Breast epithelium (tissue), 4 donors: ENCODE measurements around the gene SRSF4. TPM values are rescaled to one million over a fixed set of nuclear protein-coding genes. Genes with fewer than 3 reads are reported as not detected.

Source experiments
- DNase-seq, 2 donors: peaks; one replicate each; pipeline ENCODE4 v3.0.0-alpha.2; 2019; ENCODE audit warnings: low spot score in 2 of 2
- H3K27ac ChIP-seq, 2 donors: fragments of 200-600 bp; sonication (generic) in 1 of 2; one replicate each; pipeline ENCODE4 v1.5.1; 2016 to 2019; ENCODE audit warnings: mild to moderate bottlenecking in 1 of 2
- H3K27me3 ChIP-seq, 2 donors: fragments of 200-600 bp; sonication (generic) in 1 of 2; one replicate each; pipeline versions ENCODE4 v1.5.1 to v1.6.0; 2017 to 2019; ENCODE audit warnings: control low read depth in 1 of 2, mild to moderate bottlenecking in 1 of 2
- H3K36me3 ChIP-seq: fragments of 200-600 bp; one replicate; pipeline ENCODE4 v1.5.1; 2019
- H3K4me1 ChIP-seq, 2 donors: fragments of 200-600 bp; sonication (generic); one replicate each; pipeline ENCODE4 v1.5.1; 2016 to 2019; ENCODE audit warnings: control low read depth in 1 of 2
- H3K4me3 ChIP-seq, 3 donors: fragments of 200-600 bp; sonication (generic); 1 replicate in 2 of 3; 2 replicates in 1 of 3; pipeline ENCODE4 v1.5.1; 2016 to 2019; ENCODE audit warnings: mild to moderate bottlenecking in 3 of 3, moderate library complexity in 2 of 3
- H3K9me3 ChIP-seq, 2 donors: fragments of 200-600 bp; sonication (generic) in 1 of 2; one replicate each; pipeline ENCODE4 v1.5.1; 2016 to 2019; ENCODE audit warnings: control low read depth in 1 of 2
- POLR2A ChIP-seq: fragments of 450-650 bp; IDR thresholded peaks from one replicate; pipeline ENCODE4 v1.6.1; 2016; ENCODE audit warnings: antibody characterized with exemption, mild to moderate bottlenecking, moderate library complexity
- POLR2AphosphoS5 ChIP-seq, 3 donors: sonication (generic); formaldehyde crosslinking; IDR thresholded peaks; one replicate each; pipeline ENCODE4 v1.6.1; 2017; ENCODE audit warnings: antibody characterized with exemption in 3 of 3
- intact Hi-C: fragments of 100-400 bp; cut with DNase I; formaldehyde crosslinking; loops from one replicate; pipeline ENCODE4 v1.15.1; 2023; ENCODE audit warnings: low total_unique reads
- total RNA-seq, 3 donors: library from RNA; depleted of rRNA; stranded (reverse); fragments of >200 nt; gene quantifications; one replicate each; pipeline ENCODE4 v1.1.0, GENCODE V29; 2016
- TF ChIP-seq, protein P1 (sequence below), 3 donors: fragments of 450-650 bp; IDR thresholded peaks; one replicate each; pipeline ENCODE4 v1.5.1; 2016 to 2017; ENCODE audit warnings: antibody characterized with exemption in 3 of 3, mild to moderate bottlenecking in 3 of 3, moderate library complexity in 3 of 3

The SRSF4 gene
- total RNA-seq, 3 donors from 2014 or later = 79.7 to 86.2 (median 85.2) TPM

DNA sequence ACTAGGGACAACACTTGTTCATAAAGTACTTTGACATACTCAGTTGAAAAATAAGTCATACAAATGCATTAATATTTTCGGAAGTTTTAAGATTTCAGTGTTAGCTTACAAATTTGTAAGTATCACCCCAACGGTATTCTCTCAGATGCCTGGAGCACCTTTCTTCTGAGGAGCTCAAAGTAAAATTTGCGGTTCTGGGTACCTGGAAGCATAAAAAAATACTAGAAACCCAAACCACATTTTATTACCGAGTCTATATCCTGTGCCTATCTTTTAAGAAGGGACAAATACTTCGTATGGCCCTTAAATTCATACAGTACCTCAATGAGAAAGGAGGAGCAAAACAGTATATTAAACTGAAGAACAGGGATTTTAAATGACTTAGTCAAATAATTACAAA, 10.2 kb downstream of the SRSF4 start:
- TF ChIP-seq POLR2AphosphoS5 (IDR thresholded peaks at IDR 0.05) (no peak), POLR2A (no peak)
- TF ChIP-seq, protein P1, sequence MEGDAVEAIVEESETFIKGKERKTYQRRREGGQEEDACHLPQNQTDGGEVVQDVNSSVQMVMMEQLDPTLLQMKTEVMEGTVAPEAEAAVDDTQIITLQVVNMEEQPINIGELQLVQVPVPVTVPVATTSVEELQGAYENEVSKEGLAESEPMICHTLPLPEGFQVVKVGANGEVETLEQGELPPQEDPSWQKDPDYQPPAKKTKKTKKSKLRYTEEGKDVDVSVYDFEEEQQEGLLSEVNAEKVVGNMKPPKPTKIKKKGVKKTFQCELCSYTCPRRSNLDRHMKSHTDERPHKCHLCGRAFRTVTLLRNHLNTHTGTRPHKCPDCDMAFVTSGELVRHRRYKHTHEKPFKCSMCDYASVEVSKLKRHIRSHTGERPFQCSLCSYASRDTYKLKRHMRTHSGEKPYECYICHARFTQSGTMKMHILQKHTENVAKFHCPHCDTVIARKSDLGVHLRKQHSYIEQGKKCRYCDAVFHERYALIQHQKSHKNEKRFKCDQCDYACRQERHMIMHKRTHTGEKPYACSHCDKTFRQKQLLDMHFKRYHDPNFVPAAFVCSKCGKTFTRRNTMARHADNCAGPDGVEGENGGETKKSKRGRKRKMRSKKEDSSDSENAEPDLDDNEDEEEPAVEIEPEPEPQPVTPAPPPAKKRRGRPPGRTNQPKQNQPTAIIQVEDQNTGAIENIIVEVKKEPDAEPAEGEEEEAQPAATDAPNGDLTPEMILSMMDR (IDR thresholded peaks at IDR 0.05) = no peak

GRCh38 chr1:29171089-29171488, 10.6 kb downstream of the SRSF4 start:
- Histone ChIP-seq H3K27ac (no peak overlapping the region), H3K4me3 (no peak overlapping the region), H3K36me3 (no peaks in the 10 kb centered on the region), H3K9me3 (no peaks in the 10 kb centered on the region), H3K27me3 (no peaks in the 10 kb centered on the region), H3K4me1 (no peaks in the 10 kb centered on the region)
- TF ChIP-seq POLR2A (no peak), POLR2AphosphoS5 (IDR thresholded peaks at IDR 0.05) (no peak)
- TF ChIP-seq, protein P1 (IDR thresholded peaks at IDR 0.05) = no peak
- intact Hi-C loops = no loop called here
- no peak for DNase-seq

More for the DNA sequence above, 10.2 kb downstream of the SRSF4 start:
- H3K9me3 ChIP-seq = no peaks in the 10 kb centered on the region
- H3K4me1 ChIP-seq = no peaks in the 10 kb centered on the region
- no peaks in the 10 kb centered on the region for H3K36me3 ChIP-seq
- DNase-seq = no peak
- no peak overlapping the region for H3K27ac ChIP-seq
- intact Hi-C loops = no loop called here
- H3K27me3 ChIP-seq = no peaks in the 10 kb centered on the region
- H3K4me3 ChIP-seq = no peak overlapping the region

DNA sequence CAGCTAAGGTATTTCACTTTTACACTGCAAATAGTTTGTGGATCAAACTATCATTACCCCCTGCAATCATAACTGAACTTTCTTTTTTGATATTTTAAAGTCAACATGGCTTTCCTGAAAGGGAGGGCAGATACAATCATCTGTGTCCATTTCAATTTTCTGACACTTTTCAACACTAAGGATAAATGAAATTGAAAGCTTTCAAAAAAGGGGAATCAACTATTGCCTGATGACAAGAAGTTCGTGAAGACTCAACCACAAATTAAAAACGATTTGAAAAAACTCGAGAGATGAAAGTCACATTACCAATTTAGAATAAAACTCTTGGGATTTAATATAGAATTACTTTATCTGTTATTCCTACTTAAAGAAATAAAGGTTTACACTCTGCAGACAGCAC, 11.7 kb downstream of the SRSF4 start:
- H3K27ac ChIP-seq = no peak overlapping the region
- TF ChIP-seq POLR2A (no peak), POLR2AphosphoS5 (IDR thresholded peaks at IDR 0.05) (no peak)
- TF ChIP-seq, protein P1 (IDR thresholded peaks at IDR 0.05) = no peak
- no peak for DNase-seq
- H3K4me1 ChIP-seq = no peaks in the 10 kb centered on the region
- H3K9me3 ChIP-seq = no peaks in the 10 kb centered on the region
- H3K36me3 ChIP-seq = no peaks in the 10 kb centered on the region
- intact Hi-C loops = no loop called here
- H3K27me3 ChIP-seq = no peaks in the 10 kb centered on the region
- H3K4me3 ChIP-seq = no peak overlapping the region

DNA sequence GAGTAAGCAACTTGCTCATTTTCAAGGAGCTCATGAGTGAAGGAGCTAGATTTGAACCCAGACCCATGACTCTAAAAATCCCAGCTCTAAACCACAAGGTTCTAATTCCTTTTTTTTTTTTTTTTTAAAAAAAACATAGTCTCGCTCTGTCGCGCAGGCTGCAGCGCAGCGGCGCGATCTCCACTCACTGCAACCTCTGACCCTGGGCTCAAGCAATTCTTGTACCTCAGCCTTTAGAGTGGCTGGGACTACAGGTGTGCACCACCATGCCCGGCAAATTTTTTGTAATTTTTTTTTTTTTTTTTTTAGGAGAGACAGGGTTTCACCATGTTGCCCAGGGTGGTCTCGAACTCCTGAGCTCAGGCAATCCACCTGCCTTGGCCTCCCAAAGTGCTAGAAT, 13.8 kb downstream of the SRSF4 start:
- Histone ChIP-seq H3K9me3 (no peaks in the 10 kb centered on the region), H3K36me3 (no peaks in the 10 kb centered on the region), H3K4me3 (no peak overlapping the region), H3K27ac (no peak overlapping the region), H3K27me3 (no peaks in the 10 kb centered on the region), H3K4me1 (no peaks in the 10 kb centered on the region)
- no peak for DNase-seq
- intact Hi-C loops = no loop called here
- TF ChIP-seq, protein P1 (IDR thresholded peaks at IDR 0.05) = no peak
- no peak for TF ChIP-seq POLR2AphosphoS5 (IDR thresholded peaks at IDR 0.05)
- no peak for TF ChIP-seq POLR2A

GRCh38 chr1:29166291-29166878, 15.3 kb downstream of the SRSF4 start:
- no peak for DNase-seq
- Histone ChIP-seq H3K27ac (no peak overlapping the region), H3K4me3 (no peak overlapping the region), H3K27me3 (no peaks in the 10 kb centered on the region), H3K36me3 (no peaks in the 10 kb centered on the region), H3K9me3 (no peaks in the 10 kb centered on the region), H3K4me1 (peaks cover 0 to 4% of the 10 kb centered on the region in 2 donors)
- intact Hi-C loops = no loop called here
- TF ChIP-seq POLR2AphosphoS5 (IDR thresholded peaks at IDR 0.05) (no peak), POLR2A (no peak)
- TF ChIP-seq, protein P1 (IDR thresholded peaks at IDR 0.05) = no peak
